ENCODE data around the gene TOM1.

GRCh38 chr22:35312198-35313059 lies 12.7 kb downstream of the TOM1 start:
- TF ChIP-seq CTCF (IDR thresholded peaks at IDR 0.05; ENCODE audit: insufficient read depth, low read length) = no peak
- TF ChIP-seq, protein P1, sequence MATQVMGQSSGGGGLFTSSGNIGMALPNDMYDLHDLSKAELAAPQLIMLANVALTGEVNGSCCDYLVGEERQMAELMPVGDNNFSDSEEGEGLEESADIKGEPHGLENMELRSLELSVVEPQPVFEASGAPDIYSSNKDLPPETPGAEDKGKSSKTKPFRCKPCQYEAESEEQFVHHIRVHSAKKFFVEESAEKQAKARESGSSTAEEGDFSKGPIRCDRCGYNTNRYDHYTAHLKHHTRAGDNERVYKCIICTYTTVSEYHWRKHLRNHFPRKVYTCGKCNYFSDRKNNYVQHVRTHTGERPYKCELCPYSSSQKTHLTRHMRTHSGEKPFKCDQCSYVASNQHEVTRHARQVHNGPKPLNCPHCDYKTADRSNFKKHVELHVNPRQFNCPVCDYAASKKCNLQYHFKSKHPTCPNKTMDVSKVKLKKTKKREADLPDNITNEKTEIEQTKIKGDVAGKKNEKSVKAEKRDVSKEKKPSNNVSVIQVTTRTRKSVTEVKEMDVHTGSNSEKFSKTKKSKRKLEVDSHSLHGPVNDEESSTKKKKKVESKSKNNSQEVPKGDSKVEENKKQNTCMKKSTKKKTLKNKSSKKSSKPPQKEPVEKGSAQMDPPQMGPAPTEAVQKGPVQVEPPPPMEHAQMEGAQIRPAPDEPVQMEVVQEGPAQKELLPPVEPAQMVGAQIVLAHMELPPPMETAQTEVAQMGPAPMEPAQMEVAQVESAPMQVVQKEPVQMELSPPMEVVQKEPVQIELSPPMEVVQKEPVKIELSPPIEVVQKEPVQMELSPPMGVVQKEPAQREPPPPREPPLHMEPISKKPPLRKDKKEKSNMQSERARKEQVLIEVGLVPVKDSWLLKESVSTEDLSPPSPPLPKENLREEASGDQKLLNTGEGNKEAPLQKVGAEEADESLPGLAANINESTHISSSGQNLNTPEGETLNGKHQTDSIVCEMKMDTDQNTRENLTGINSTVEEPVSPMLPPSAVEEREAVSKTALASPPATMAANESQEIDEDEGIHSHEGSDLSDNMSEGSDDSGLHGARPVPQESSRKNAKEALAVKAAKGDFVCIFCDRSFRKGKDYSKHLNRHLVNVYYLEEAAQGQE (IDR thresholded peaks at IDR 0.05; ENCODE audit: insufficient replicate concordance, low read depth) = no peak
- TF ChIP-seq POLR2AphosphoS5 (IDR thresholded peaks at IDR 0.05; ENCODE audit: low read depth) = no peak
- no peak for TF ChIP-seq GABPA (IDR thresholded peaks at IDR 0.05; ENCODE audit: low read depth)
